Spleen (tissue), 7 donors: Measurements from ENCODE around the gene PTPRN2.

Experiments
- POLR2AphosphoS5 ChIP-seq, 3 donors: sonication (generic); formaldehyde crosslinking; IDR thresholded peaks; one replicate each; pipeline ENCODE4 v1.5.1; 2017; ENCODE audit warnings: antibody characterized with exemption in 3 of 3
- TF ChIP-seq, protein P1 (sequence below), 11 experiments: fragments of 200-600 bp in 7 of 11; fragments of 450-650 bp in 4 of 11; sonication (generic) in 4 of 11; IDR thresholded peaks in 8 of 11; conservative IDR thresholded peaks in 3 of 11; 1 replicate in 7 of 11; 2 replicates in 4 of 11; pipeline versions ENCODE4 v1.4.0 to v1.8.0; 2016 to 2021; ENCODE audit warnings: antibody characterized with exemption in 11 of 11, inconsistent platforms in 4 of 11, mild to moderate bottlenecking in 1 of 11
- donor health status: DM: no; HTN: no; CAD: no; lungs with moderate emphysema.
- donor health status: DM: no; HTN: no; CAD: no.
- donor health status: DM: no; HTN: no; CAD: no.

- TF ChIP-seq, protein P1, sequence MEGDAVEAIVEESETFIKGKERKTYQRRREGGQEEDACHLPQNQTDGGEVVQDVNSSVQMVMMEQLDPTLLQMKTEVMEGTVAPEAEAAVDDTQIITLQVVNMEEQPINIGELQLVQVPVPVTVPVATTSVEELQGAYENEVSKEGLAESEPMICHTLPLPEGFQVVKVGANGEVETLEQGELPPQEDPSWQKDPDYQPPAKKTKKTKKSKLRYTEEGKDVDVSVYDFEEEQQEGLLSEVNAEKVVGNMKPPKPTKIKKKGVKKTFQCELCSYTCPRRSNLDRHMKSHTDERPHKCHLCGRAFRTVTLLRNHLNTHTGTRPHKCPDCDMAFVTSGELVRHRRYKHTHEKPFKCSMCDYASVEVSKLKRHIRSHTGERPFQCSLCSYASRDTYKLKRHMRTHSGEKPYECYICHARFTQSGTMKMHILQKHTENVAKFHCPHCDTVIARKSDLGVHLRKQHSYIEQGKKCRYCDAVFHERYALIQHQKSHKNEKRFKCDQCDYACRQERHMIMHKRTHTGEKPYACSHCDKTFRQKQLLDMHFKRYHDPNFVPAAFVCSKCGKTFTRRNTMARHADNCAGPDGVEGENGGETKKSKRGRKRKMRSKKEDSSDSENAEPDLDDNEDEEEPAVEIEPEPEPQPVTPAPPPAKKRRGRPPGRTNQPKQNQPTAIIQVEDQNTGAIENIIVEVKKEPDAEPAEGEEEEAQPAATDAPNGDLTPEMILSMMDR (IDR thresholded peaks at IDR 0.05 in 8 of 11, conservative IDR thresholded peaks at IDR 0.05 in 3 of 11): no peak
- TF ChIP-seq POLR2AphosphoS5 (IDR thresholded peaks at IDR 0.05): no peak
Measured at GRCh38 chr7:157574120-157574825, 1013.4 kb downstream of the PTPRN2 start.
